Panc1 (cell line): Measurements from ENCODE around the gene TBX18.

ENCODE experiments used
- POLR2AphosphoS5 ChIP-seq: IDR thresholded peaks from 2 replicates; pipeline ENCODE4 v1.6.1; 2012; ENCODE audit warnings: mild to moderate bottlenecking, low read depth, low read length, moderate library complexity
- REST ChIP-seq, 2 experiments: IDR thresholded peaks; 2 replicates each; pipeline ENCODE4 v1.6.1; 2011 to 2012; ENCODE audit warnings: low read depth in 2 of 2, control low read depth in 1 of 2, low read length in 1 of 2, mild to moderate bottlenecking in 1 of 2, moderate library complexity in 1 of 2; ENCODE audit not compliant: insufficient read depth in 1 of 2
- SIN3A ChIP-seq: IDR thresholded peaks from 2 replicates; pipeline ENCODE4 v1.6.1; 2012; ENCODE audit warnings: low read depth, mild to moderate bottlenecking, low read length, moderate library complexity, borderline replicate concordance; ENCODE audit not compliant: insufficient read depth
- TF ChIP-seq, protein P1 (sequence below): fragments of 450-650 bp; IDR thresholded peaks from 2 replicates; pipeline ENCODE4 v1.5.1; 2017; ENCODE audit warnings: mild to moderate bottlenecking

- TF ChIP-seq, protein P1, sequence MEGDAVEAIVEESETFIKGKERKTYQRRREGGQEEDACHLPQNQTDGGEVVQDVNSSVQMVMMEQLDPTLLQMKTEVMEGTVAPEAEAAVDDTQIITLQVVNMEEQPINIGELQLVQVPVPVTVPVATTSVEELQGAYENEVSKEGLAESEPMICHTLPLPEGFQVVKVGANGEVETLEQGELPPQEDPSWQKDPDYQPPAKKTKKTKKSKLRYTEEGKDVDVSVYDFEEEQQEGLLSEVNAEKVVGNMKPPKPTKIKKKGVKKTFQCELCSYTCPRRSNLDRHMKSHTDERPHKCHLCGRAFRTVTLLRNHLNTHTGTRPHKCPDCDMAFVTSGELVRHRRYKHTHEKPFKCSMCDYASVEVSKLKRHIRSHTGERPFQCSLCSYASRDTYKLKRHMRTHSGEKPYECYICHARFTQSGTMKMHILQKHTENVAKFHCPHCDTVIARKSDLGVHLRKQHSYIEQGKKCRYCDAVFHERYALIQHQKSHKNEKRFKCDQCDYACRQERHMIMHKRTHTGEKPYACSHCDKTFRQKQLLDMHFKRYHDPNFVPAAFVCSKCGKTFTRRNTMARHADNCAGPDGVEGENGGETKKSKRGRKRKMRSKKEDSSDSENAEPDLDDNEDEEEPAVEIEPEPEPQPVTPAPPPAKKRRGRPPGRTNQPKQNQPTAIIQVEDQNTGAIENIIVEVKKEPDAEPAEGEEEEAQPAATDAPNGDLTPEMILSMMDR: no peak
- TF ChIP-seq POLR2AphosphoS5: no peak
- no peak for TF ChIP-seq REST (IDR thresholded peaks at IDR 0.05; ENCODE audit: insufficient read depth in 1 of 2, low read depth in 2 of 2, low read length in 1 of 2)
- TF ChIP-seq SIN3A: no peak
Measured at GRCh38 chr6:84652356-84653026, 111.9 kb downstream of the TBX18 start.
